Trophoblast cell (in vitro differentiated cells and primary cell): ENCODE measurements around the gene PPM1H.

ENCODE experiments used
- DNase-seq, 2 donors: peaks; one replicate each; pipeline ENCODE4 v3.0.0-alpha.2; 2016
- H2AFZ ChIP-seq: 2 replicates; pipeline ENCODE4 v1.6.1; 2013; ENCODE audit warnings: low read length, moderate library complexity, mild to moderate bottlenecking; ENCODE audit not compliant: insufficient read depth, poor library complexity
- H2AK5ac ChIP-seq: 2 replicates; pipeline ENCODE4 v1.6.1; 2013; ENCODE audit warnings: mild to moderate bottlenecking, low read length
- H2BK120ac ChIP-seq: 2 replicates; pipeline ENCODE4 v1.6.1; 2013; ENCODE audit warnings: low read length, mild to moderate bottlenecking, moderate library complexity; ENCODE audit not compliant: insufficient read depth, poor library complexity
- H2BK12ac ChIP-seq: 2 replicates; pipeline ENCODE4 v1.6.1; 2013; ENCODE audit warnings: mild to moderate bottlenecking, low read length, moderate library complexity
- H2BK5ac ChIP-seq: 2 replicates; pipeline ENCODE4 v1.6.1; 2013; ENCODE audit warnings: low read length, low read depth, moderate library complexity, mild to moderate bottlenecking; ENCODE audit not compliant: poor library complexity
- H3K14ac ChIP-seq: 2 replicates; pipeline ENCODE4 v1.6.1; 2013; ENCODE audit warnings: mild to moderate bottlenecking, low read length
- H3K18ac ChIP-seq: 2 replicates; pipeline ENCODE4 v1.6.1; 2013; ENCODE audit warnings: mild to moderate bottlenecking, low read length
- H3K23ac ChIP-seq: 2 replicates; pipeline ENCODE4 v1.6.1; 2013; ENCODE audit warnings: low read length
- H3K27ac ChIP-seq: 2 replicates; pipeline ENCODE4 v1.5.1; 2013; ENCODE audit warnings: low read depth, mild to moderate bottlenecking, inconsistent platforms, low read length, moderate library complexity
- H3K27me3 ChIP-seq: 2 replicates; pipeline ENCODE4 v1.6.1; 2013; ENCODE audit warnings: inconsistent platforms, mild to moderate bottlenecking, low read length, moderate library complexity; ENCODE audit not compliant: insufficient read depth
- H3K36me3 ChIP-seq, 2 experiments: 1 replicate in 1 of 2; 2 replicates in 1 of 2; pipeline ENCODE4 v1.6.1; 2013; ENCODE audit warnings: low read length in 2 of 2, mild to moderate bottlenecking in 2 of 2, moderate library complexity in 1 of 2; ENCODE audit not compliant: insufficient read depth in 2 of 2, control insufficient read depth in 1 of 2
- H3K4ac ChIP-seq: 2 replicates; pipeline ENCODE4 v1.6.1; 2013; ENCODE audit warnings: low read depth, mild to moderate bottlenecking, low read length, moderate library complexity
- H3K4me1 ChIP-seq, 2 experiments: 1 replicate in 1 of 2; 2 replicates in 1 of 2; pipeline ENCODE4 v1.6.1; 2013; ENCODE audit warnings: low read length in 2 of 2, mild to moderate bottlenecking in 2 of 2, moderate library complexity in 1 of 2; ENCODE audit not compliant: insufficient read depth in 2 of 2, control insufficient read depth in 1 of 2
- H3K4me2 ChIP-seq: 2 replicates; pipeline ENCODE4 v1.6.1; 2013; ENCODE audit warnings: inconsistent platforms, mild to moderate bottlenecking, low read length, moderate library complexity
- H3K4me3 ChIP-seq: 2 replicates; pipeline ENCODE4 v1.5.1; 2013; ENCODE audit warnings: mild to moderate bottlenecking, low read depth, low read length, inconsistent platforms
- H3K79me1 ChIP-seq: one replicate; pipeline ENCODE4 v1.6.1; 2013; ENCODE audit warnings: low read length
- H3K79me2 ChIP-seq: 2 replicates; pipeline ENCODE4 v1.6.1; 2013; ENCODE audit warnings: low read length, mild to moderate bottlenecking; ENCODE audit not compliant: control insufficient read depth, insufficient read depth, poor library complexity
- H3K9ac ChIP-seq: 2 replicates; pipeline ENCODE4 v1.6.1; 2013; ENCODE audit warnings: mild to moderate bottlenecking, low read length
- H3K9me3 ChIP-seq: 2 replicates; pipeline ENCODE4 v1.6.1; 2013; ENCODE audit warnings: low read depth, mild to moderate bottlenecking, control low read depth, inconsistent platforms, low read length; ENCODE audit not compliant: insufficient read depth
- H4K12ac ChIP-seq: 2 replicates; pipeline ENCODE4 v1.6.1; 2013; ENCODE audit warnings: low read depth, mild to moderate bottlenecking, low read length, moderate library complexity
- H4K8ac ChIP-seq: 2 replicates; pipeline ENCODE4 v1.6.1; 2013; ENCODE audit warnings: low read depth, mild to moderate bottlenecking, low read length, moderate library complexity
- H4K91ac ChIP-seq: one replicate; pipeline ENCODE4 v1.6.1; 2013; ENCODE audit warnings: low read depth, mild to moderate bottlenecking, low read length, moderate library complexity
- WGBS: extraction: QIAGEN DNeasy Blood & Tissue Kit; methylation state at CpG from one replicate; pipeline ENCODE4 v1.1.7; 2013; ENCODE audit warnings: missing lambda C conversion rate; ENCODE audit not compliant: insufficient read length, insufficient coverage; ENCODE audit errors: extremely low coverage; 5-methylcytosine and 5-hydroxymethylcytosine counted together

Gene PPM1H

GRCh38 chr12:62695696-62696095, 239.3 kb downstream of the PPM1H start:
- Histone ChIP-seq H3K4me3 (no peak overlapping the region), H4K8ac (no peak overlapping the region), H4K12ac (no peak overlapping the region), H3K27me3 (no peaks in the 10 kb centered on the region), H3K36me3 (peaks cover 0 to 2% of the 10 kb centered on the region in 2 experiments), H3K4ac (no peak overlapping the region), H3K9me3 (no peaks in the 10 kb centered on the region), H3K27ac (no peak overlapping the region), H3K4me2 (no peak overlapping the region), H2BK5ac (no peak overlapping the region), H2BK12ac (no peak overlapping the region), H3K79me2 (no peaks in the 10 kb centered on the region), H2AFZ (no peak overlapping the region), H3K14ac (no peak overlapping the region), H3K4me1 (no peaks in the 10 kb centered on the region), H3K79me1 (no peaks in the 10 kb centered on the region), H3K18ac (no peak overlapping the region), H3K23ac (no peak overlapping the region), H2AK5ac (no peak overlapping the region), H3K9ac (no peak overlapping the region), H2BK120ac (no peak overlapping the region), H4K91ac (no peak overlapping the region)
- no peak for DNase-seq
- WGBS: no CpG with 5 or more reads among the region's 2 CpGs

GRCh38 chr12:62694632-62695031, 240.3 kb downstream of the PPM1H start:
- Histone ChIP-seq H3K9ac (no peak overlapping the region), H3K27me3 (no peaks in the 10 kb centered on the region), H3K9me3 (no peaks in the 10 kb centered on the region), H3K4me1 (no peaks in the 10 kb centered on the region), H3K79me1 (no peaks in the 10 kb centered on the region), H3K36me3 (peaks cover 0 to 2% of the 10 kb centered on the region in 2 experiments), H3K14ac (no peak overlapping the region), H2AFZ (no peak overlapping the region), H4K12ac (no peak overlapping the region), H3K4me3 (no peak overlapping the region), H3K23ac (no peak overlapping the region), H3K4me2 (no peak overlapping the region), H4K91ac (no peak overlapping the region), H3K4ac (no peak overlapping the region), H4K8ac (no peak overlapping the region), H3K27ac (no peak overlapping the region), H2BK12ac (no peak overlapping the region), H2BK120ac (no peak overlapping the region), H3K18ac (no peak overlapping the region), H2BK5ac (no peak overlapping the region), H2AK5ac (no peak overlapping the region), H3K79me2 (no peaks in the 10 kb centered on the region)
- DNase-seq: no peak
- WGBS: no CpG with 5 or more reads among the region's 3 CpGs

- H3K4me1 ChIP-seq: peaks cover 0 to 2% of the 10 kb centered on the region in 2 experiments
These were observed 240.8 kb downstream of the PPM1H start for GRCh38 chr12:62694116-62694515.

GRCh38 chr12:62693376-62694050, 241.4 kb downstream of the PPM1H start:
- H2BK120ac ChIP-seq: no peak overlapping the region
- H2BK5ac ChIP-seq: no peak overlapping the region
- no peak overlapping the region for H3K4me3 ChIP-seq
- no peak overlapping the region for H3K23ac ChIP-seq
- no peaks in the 10 kb centered on the region for H3K79me1 ChIP-seq
- no peaks in the 10 kb centered on the region for H3K79me2 ChIP-seq
- no peak overlapping the region for H4K91ac ChIP-seq
- H3K9me3 ChIP-seq: no peaks in the 10 kb centered on the region
- H4K8ac ChIP-seq: no peak overlapping the region
- peaks cover 0 to 2% of the 10 kb centered on the region in 2 experiments for H3K36me3 ChIP-seq
- H2AK5ac ChIP-seq: no peak overlapping the region
- WGBS: no CpG with 5 or more reads among the region's 15 CpGs
- H3K4me2 ChIP-seq: no peak overlapping the region
- no peaks in the 10 kb centered on the region for H3K27me3 ChIP-seq
- H3K14ac ChIP-seq: no peak overlapping the region
- H3K4me1 ChIP-seq: peaks cover 0 to 2% of the 10 kb centered on the region in 2 experiments
- H2BK12ac ChIP-seq: no peak overlapping the region
- no peak for DNase-seq
- no peak overlapping the region for H3K27ac ChIP-seq
- H3K18ac ChIP-seq: no peak overlapping the region
- H3K9ac ChIP-seq: no peak overlapping the region
- H3K4ac ChIP-seq: no peak overlapping the region
- no peak overlapping the region for H2AFZ ChIP-seq
- H4K12ac ChIP-seq: no peak overlapping the region

More at GRCh38 chr12:62694116-62694515, 240.8 kb downstream of the PPM1H start:
- no CpG with 5 or more reads among the region's 3 CpGs for WGBS
- Histone ChIP-seq H3K4me3 (no peak overlapping the region), H3K14ac (no peak overlapping the region), H3K23ac (no peak overlapping the region), H4K91ac (no peak overlapping the region), H3K79me2 (no peaks in the 10 kb centered on the region), H3K36me3 (peaks cover 0 to 2% of the 10 kb centered on the region in 2 experiments), H2AK5ac (no peak overlapping the region), H4K12ac (no peak overlapping the region), H2BK5ac (no peak overlapping the region), H2BK120ac (no peak overlapping the region), H3K18ac (no peak overlapping the region), H3K9me3 (no peaks in the 10 kb centered on the region), H3K4me2 (no peak overlapping the region), H3K79me1 (no peaks in the 10 kb centered on the region), H3K4ac (no peak overlapping the region), H3K9ac (no peak overlapping the region), H3K27ac (no peak overlapping the region), H4K8ac (no peak overlapping the region), H2BK12ac (no peak overlapping the region), H3K27me3 (no peaks in the 10 kb centered on the region), H2AFZ (no peak overlapping the region)
- no peak for DNase-seq
